ENCODE measurements around the gene RAPGEF5.
A peak's percentile ranks its signal among the peaks of the same experiment; 100 is the strongest.

Gene RAPGEF5

DNA sequence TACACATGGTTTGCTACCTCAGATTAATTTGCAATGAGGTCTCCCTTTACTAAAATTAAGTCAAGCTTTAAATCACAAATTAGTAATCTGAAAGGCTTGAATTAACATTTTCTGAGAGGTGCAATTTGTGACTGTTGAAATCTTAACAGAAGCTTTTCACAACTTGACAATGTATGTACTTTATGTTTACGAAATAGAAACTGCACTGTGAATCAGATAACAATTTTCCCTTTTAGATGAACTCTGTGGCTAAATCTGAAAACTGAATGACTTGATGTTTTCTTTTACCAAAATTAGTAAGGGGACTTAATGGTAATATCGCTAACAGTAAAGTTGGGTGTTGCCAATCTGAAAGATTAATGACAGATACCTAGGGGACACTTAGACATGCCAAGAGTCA is 197.6 kb downstream of the RAPGEF5 start:
- DNase-seq (ENCODE audit: low read depth in 2 of 2), result no peak
- no peak overlapping the region for H3K4me3 ChIP-seq (replicated peaks in 1 of 2; ENCODE audit: low read depth in 2 of 2, low read length in 2 of 2)
- TF ChIP-seq, protein P1, sequence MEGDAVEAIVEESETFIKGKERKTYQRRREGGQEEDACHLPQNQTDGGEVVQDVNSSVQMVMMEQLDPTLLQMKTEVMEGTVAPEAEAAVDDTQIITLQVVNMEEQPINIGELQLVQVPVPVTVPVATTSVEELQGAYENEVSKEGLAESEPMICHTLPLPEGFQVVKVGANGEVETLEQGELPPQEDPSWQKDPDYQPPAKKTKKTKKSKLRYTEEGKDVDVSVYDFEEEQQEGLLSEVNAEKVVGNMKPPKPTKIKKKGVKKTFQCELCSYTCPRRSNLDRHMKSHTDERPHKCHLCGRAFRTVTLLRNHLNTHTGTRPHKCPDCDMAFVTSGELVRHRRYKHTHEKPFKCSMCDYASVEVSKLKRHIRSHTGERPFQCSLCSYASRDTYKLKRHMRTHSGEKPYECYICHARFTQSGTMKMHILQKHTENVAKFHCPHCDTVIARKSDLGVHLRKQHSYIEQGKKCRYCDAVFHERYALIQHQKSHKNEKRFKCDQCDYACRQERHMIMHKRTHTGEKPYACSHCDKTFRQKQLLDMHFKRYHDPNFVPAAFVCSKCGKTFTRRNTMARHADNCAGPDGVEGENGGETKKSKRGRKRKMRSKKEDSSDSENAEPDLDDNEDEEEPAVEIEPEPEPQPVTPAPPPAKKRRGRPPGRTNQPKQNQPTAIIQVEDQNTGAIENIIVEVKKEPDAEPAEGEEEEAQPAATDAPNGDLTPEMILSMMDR (IDR thresholded peaks at IDR 0.05; ENCODE audit: low read depth, low read length), result no peak

DNA sequence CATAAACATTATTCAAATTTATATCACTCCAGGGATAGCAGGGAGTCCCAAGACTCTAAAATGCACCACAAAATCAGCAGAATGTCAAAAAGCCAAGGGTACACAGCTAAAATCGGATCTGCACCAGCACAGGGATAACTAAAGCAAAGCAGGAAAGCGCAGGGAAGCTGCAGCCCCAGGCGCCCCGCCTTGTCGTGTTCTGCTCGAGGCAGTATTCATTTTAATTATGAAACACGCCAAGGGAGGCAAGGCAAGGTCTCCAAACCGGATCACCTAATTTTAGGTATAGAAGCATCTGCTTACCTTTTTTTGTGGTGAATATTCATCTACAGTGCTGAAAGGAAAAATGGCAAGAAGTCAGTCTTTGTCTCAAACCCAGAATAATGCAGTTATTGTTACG is 199.4 kb downstream of the RAPGEF5 start:
- TF ChIP-seq, protein P1 (IDR thresholded peaks at IDR 0.05; ENCODE audit: low read depth, low read length), result no peak
- no peak overlapping the region for H3K4me3 ChIP-seq (replicated peaks in 1 of 2; ENCODE audit: low read depth in 2 of 2, low read length in 2 of 2)
- no peak for DNase-seq (ENCODE audit: low read depth in 2 of 2)

DNA sequence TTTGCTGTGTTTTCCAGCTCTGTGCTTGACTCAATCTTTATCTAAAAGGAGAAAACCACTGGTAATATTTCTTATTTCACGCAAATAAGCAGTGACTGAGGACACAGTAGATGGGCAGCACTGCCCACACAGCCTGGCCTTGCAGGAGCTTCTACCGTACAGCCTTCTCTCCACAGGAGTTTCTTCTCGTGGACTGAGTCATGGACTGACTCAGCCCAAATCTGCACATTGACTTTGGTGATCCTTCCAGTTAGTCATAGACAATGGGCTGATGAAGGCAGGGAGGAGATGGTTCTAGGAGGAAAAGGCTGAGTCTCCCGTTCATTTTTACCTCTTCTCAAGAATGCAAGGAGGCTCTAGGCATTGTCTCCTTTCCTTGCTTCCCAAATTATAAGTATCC is 200.7 kb downstream of the RAPGEF5 start:
- TF ChIP-seq, protein P1 (IDR thresholded peaks at IDR 0.05; ENCODE audit: low read depth, low read length), result no peak
- no peak overlapping the region for H3K4me3 ChIP-seq (replicated peaks in 1 of 2; ENCODE audit: low read depth in 2 of 2, low read length in 2 of 2)
- DNase-seq (ENCODE audit: low read depth in 2 of 2), result peak in 1 of 2 donors; percentile 79

DNA sequence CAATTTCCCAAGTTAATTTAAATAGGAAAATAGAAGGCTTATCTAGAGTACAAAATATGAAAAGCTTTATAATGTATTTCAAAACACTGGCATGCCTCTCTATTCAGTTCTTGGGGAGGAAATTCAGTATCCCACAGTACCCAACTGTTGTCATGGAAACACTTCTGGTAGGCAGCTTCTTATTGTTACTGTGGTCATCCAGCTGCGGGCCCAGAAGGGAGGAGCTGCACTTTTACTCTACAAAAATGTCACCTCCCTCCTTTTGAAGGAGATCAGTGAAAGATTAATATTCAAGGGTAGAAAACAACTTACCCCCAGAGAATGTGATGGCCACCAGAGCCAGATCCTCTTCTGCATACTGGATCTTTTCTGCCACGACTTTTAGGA is 202.8 kb downstream of the RAPGEF5 start:
- no peak overlapping the region for H3K4me3 ChIP-seq (replicated peaks in 1 of 2; ENCODE audit: low read depth in 2 of 2, low read length in 2 of 2)
- TF ChIP-seq, protein P1 (IDR thresholded peaks at IDR 0.05; ENCODE audit: low read depth, low read length), result no peak
- peak; percentile 5 to 34 for DNase-seq (ENCODE audit: low read depth in 2 of 2)

DNA sequence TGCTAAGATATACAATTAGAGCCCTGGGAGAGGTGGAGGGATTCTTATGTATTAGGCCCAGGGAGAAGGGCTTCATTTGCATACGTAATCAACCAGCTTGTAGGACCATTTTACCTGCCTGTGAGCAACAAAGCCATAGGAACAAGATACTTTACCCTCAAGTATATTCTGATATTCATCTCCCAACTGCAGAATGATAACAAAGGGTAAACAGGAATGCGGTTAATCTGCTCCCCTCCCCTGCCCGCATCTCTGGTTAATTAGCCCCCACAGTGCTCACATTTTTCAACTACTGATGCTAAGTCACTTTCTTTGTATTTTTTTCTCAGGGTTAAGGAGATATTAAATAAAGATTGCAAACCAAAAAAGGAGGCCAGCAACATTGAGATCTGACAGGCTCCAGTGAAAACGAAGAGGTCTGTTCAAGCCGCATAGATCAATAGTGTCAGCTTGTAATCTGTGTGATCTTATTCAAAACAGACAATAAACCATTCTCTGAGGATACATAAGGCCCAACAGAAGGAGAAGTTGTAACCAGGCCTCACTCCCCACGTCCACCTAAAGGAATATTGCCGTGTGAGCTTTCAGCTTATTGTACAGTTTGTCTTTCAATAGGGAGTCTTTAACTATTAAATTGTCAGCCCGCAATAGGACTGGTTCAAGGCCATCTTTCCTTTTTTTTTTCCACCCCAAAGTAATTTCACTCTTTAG is 203.4 kb downstream of the RAPGEF5 start:
- DNase-seq (ENCODE audit: low read depth in 2 of 2), result no peak
- TF ChIP-seq, protein P1 (IDR thresholded peaks at IDR 0.05; ENCODE audit: low read depth, low read length), result no peak
- no peak overlapping the region for H3K4me3 ChIP-seq (replicated peaks in 1 of 2; ENCODE audit: low read depth in 2 of 2, low read length in 2 of 2)

DNA sequence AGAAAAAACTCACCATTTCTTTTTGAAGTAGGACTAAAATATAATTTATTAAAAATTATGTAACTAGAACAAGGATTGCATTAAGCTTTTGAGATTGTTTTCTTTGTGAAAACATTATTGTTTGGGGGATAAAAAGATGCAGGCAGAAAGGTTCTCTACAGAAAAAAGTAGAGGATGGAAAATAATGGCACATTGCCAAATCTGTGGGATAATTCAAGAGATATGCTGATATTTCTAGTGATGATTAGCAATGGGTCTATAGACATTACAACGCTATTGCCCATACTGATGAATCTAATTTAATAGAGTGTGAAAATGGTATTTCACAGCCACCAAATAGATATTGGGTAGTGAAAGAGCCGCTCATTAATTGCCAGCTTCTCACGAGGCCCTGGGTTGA is 204.3 kb downstream of the RAPGEF5 start:
- no peak for DNase-seq (ENCODE audit: low read depth in 2 of 2)
- TF ChIP-seq, protein P1 (IDR thresholded peaks at IDR 0.05; ENCODE audit: low read depth, low read length), result no peak
- no peak overlapping the region for H3K4me3 ChIP-seq (replicated peaks in 1 of 2; ENCODE audit: low read depth in 2 of 2, low read length in 2 of 2)

DNA sequence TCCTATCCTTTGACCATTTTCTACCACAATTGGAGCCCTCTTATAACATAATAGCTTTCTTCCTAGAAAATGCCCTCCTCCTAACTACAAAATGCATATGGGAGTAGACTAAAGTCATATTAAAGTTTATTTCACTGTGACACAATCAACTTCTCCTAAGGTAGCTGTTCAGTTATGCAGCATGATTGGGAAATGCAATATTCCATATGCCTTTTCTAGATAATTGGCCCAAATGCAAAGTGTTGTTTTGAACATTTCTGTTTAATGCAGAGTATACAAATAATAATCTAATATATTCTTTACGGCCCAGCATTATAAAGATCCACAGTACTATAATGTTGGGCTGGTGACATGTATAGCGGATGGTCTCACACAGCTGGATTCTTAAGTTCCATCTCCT is 205.1 kb downstream of the RAPGEF5 start:
- TF ChIP-seq, protein P1 (IDR thresholded peaks at IDR 0.05; ENCODE audit: low read depth, low read length), result no peak
- no peak for DNase-seq (ENCODE audit: low read depth in 2 of 2)
- no peak overlapping the region for H3K4me3 ChIP-seq (replicated peaks in 1 of 2; ENCODE audit: low read depth in 2 of 2, low read length in 2 of 2)
